RPMI7951 (cell line): ENCODE measurements around the gene PCDH10. TPM values are rescaled to one million over a fixed set of nuclear protein-coding genes. Genes with fewer than 3 reads are reported as not detected.
"Not testable (repeated sequence)": the region's sequence is repeated elsewhere in the genome, so short reads cannot be mapped to it uniquely, and the experiment has no call there.

Experiments used
- DNase-seq: peaks from one replicate; pipeline ENCODE4 v3.0.0-alpha.2; 2012; ENCODE audit warnings: low read depth
- total RNA-seq: library from RNA; depleted of rRNA; stranded (reverse); fragments of >200 nt; shearing (Covaris generic); gene quantifications from 2 replicates; pipeline ENCODE4 v1.2.3, GENCODE V29; 2014

PCDH10 gene
- total RNA-seq, 1 experiment from 2014 or later, result 0.12 TPM

- not testable (repeated sequence) for DNase-seq
Measured at GRCh38 chr4:133240451-133240850, 91.4 kb downstream of the PCDH10 start.
